Spleen (tissue), 7 donors: Measurements from ENCODE around the gene AKAP1.

ENCODE experiments used
- POLR2AphosphoS5 ChIP-seq, 3 donors: sonication (generic); formaldehyde crosslinking; IDR thresholded peaks; one replicate each; pipeline ENCODE4 v1.5.1; 2017; ENCODE audit warnings: antibody characterized with exemption in 3 of 3
- TF ChIP-seq, protein P1 (sequence below), 11 experiments: fragments of 200-600 bp in 7 of 11; fragments of 450-650 bp in 4 of 11; sonication (generic) in 4 of 11; IDR thresholded peaks in 8 of 11; conservative IDR thresholded peaks in 3 of 11; 1 replicate in 7 of 11; 2 replicates in 4 of 11; pipeline versions ENCODE4 v1.4.0 to v1.8.0; 2016 to 2021; ENCODE audit warnings: antibody characterized with exemption in 11 of 11, inconsistent platforms in 4 of 11, mild to moderate bottlenecking in 1 of 11
- donor health status: DM: no; HTN: no; CAD: no; lungs with moderate emphysema.
- donor health status: DM: no; HTN: no; CAD: no.
- donor health status: DM: no; HTN: no; CAD: no.

- TF ChIP-seq, protein P1, sequence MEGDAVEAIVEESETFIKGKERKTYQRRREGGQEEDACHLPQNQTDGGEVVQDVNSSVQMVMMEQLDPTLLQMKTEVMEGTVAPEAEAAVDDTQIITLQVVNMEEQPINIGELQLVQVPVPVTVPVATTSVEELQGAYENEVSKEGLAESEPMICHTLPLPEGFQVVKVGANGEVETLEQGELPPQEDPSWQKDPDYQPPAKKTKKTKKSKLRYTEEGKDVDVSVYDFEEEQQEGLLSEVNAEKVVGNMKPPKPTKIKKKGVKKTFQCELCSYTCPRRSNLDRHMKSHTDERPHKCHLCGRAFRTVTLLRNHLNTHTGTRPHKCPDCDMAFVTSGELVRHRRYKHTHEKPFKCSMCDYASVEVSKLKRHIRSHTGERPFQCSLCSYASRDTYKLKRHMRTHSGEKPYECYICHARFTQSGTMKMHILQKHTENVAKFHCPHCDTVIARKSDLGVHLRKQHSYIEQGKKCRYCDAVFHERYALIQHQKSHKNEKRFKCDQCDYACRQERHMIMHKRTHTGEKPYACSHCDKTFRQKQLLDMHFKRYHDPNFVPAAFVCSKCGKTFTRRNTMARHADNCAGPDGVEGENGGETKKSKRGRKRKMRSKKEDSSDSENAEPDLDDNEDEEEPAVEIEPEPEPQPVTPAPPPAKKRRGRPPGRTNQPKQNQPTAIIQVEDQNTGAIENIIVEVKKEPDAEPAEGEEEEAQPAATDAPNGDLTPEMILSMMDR (IDR thresholded peaks at IDR 0.05 in 8 of 11, conservative IDR thresholded peaks at IDR 0.05 in 3 of 11), result no peak
- TF ChIP-seq POLR2AphosphoS5 (IDR thresholded peaks at IDR 0.05), result no peak
These were observed 21.9 kb downstream of the AKAP1 start for GRCh38 chr17:57106836-57107497.
